T-helper 1 cell treated with Interleukin-12 subunit alpha and Interleukin-12 subunit beta and Interleukin-4 antibody, amounts not matched to agents 30 ng/mL and 1 ng/mL, for 36 hours (primary cell): ENCODE results near the gene ADD2. TPM values are rescaled to one million over a fixed set of nuclear protein-coding genes. Genes with fewer than 3 reads are reported as not detected.

ENCODE experiments used
- intact Hi-C: fragments of 100-400 bp; cut with micrococcal nuclease; formaldehyde crosslinking; loops from one replicate; pipeline ENCODE4 v1.15.1; 2024
- total RNA-seq: library from RNA; stranded (reverse); gene quantifications from 2 replicates; pipeline ENCODE4 v1.2.3, GENCODE V29; 2022

The ADD2 gene
- total RNA-seq, 1 donor from 2014 or later: 15.0 TPM

- intact Hi-C loops: no loop called here
Observed at GRCh38 chr2:70705160-70705850, 62.7 kb downstream of the ADD2 start.

- intact Hi-C loops: no loop called here
Observed at GRCh38 chr2:70703900-70704549, 64.0 kb downstream of the ADD2 start.

DNA sequence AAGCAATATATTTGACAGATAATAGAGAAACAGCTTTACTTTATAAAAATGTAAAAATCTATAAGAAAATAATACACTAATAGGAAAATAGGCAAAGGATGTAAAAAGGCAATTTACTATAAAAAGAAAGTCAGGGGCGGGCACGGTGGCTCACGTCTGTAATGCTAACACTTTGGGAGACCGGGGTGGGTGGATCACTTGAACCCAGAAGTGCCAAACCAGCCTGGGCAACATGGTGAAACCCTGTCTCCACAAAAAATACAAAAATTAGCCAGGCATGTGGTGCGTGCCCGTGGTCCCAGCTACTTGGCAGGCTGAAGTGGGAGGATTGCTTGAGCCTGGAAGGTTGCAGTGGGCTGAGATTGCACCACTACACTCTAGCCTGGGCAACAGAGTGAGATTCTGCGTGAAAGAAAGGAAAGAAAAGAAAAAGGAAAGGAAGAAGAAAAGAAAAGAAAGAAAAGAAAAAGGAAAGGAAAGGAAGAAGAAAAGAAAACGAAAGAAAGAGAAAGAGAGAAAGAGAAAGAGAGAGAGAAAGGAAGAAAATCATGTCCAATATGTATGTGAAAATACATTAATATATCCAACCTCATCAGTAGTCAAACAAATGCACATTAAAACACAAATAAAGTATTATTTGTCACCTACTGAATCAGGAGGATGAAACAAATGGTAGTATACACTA lies 65.1 kb downstream of the ADD2 start:
- intact Hi-C loops: no loop called here

- intact Hi-C loops: no loop called here
Observed at GRCh38 chr2:70698847-70699246, 69.2 kb downstream of the ADD2 start.

GRCh38 chr2:70697603-70698383 lies 70.2 kb downstream of the ADD2 start:
- intact Hi-C loops: no loop called here

DNA sequence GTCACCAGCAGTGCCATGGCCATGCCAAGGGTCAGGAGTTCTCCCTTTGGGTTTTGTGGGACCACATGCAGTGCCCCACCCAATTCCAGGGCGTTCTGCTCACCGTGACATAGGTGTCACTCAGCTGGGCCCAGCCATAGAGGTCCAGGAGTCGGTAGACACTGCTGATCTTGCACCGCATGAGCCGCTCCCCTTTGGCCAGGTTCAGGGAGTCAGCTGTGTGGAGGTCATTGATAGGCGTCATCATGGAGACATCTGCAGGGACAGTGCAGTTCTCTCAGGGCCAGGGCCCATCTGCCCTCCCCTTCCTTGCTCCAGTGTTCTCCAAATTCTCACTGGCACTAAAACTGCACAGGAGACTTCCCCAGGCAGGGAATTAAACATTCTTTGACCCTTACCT lies 71.9 kb downstream of the ADD2 start:
- intact Hi-C loops: no loop called here

DNA sequence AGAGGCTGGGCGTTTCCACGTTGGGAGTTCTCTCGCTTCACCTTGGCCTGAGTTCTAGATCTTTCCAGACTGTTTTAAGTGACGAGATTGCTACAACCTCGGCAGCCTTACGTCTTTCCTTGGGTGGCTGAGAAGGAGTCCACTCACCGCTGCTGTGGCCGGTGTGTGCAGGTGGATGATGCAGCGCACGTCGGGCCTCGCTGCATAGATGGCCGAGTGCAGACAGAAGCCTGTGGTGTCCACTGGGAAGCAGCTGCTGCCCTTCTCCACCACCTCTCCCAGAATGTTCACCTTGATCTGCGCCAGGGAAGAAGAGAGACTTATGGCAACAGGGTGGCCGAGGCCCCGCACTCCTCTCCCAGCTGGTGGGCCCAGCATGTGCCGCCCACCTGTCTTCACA lies 75.7 kb downstream of the ADD2 start:
- intact Hi-C loops: no loop called here

DNA sequence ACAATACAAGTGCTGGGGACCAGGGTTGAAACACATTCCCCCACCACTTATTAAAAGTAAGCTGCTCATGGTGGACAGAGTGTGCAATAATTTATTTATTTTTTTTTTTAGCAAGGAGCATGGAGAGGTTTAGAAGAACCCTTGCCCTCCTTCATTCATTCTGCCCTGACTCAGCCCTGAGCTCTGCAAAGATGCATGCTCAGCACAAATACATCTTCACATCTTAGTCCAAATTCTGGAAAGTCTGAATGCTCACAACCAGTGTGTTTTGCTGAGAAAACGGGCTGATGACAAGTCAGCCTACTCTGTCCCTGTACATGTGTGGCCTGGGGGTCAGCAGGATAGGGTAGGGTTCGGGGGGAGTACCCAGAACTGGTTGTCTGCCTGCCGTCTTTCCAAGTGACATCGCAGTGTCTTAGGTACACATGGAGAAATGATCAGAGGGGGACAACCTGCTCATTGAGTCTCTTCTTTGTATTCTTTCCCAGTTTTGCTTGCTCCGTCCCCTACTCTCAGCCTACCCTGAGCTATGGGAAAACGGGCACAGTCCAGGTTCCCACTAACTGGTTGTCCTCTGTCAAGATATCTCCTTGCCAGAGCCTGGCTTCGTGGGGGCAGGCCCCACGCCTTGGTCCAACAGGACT lies 76.4 kb downstream of the ADD2 start:
- intact Hi-C loops: no loop called here

DNA sequence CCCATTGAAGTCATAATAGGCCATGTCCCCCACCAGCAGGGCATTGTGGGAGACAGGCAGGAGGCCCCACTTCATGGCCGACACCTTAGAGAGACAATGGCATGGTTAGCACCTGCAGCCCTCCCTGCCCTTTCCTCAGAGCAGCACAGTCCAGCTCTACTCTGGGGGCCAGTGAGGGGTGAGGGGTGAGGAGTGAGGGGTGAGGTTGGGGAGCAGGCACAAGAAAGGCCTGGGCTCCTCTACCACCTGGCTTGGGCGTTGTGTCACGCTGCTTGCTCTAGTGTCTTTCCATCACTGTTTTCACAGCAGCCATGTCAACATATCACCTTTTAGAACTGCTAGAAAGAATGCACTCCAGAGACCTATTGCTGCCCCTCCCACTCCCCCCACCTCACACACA lies 77.2 kb downstream of the ADD2 start:
- intact Hi-C loops: no loop called here

GRCh38 chr2:70688427-70688826 lies 79.6 kb downstream of the ADD2 start:
- intact Hi-C loops: no loop called here

- intact Hi-C loops: no loop called here
Observed at GRCh38 chr2:70687461-70687795, 80.6 kb downstream of the ADD2 start.

- intact Hi-C loops: no loop called here
Observed at GRCh38 chr2:70686577-70687460, 81.2 kb downstream of the ADD2 start.

- intact Hi-C loops: no loop called here
Observed at GRCh38 chr2:70685771-70686171, 82.2 kb downstream of the ADD2 start.

GRCh38 chr2:70684846-70685622 lies 83.0 kb downstream of the ADD2 start:
- intact Hi-C loops: no loop called here

- intact Hi-C loops: no loop called here
Observed at GRCh38 chr2:70683455-70683854, 84.5 kb downstream of the ADD2 start.

GRCh38 chr2:70680735-70681134 lies 87.3 kb downstream of the ADD2 start:
- intact Hi-C loops: no loop called here

- intact Hi-C loops: no loop called here
Observed at GRCh38 chr2:70679259-70679658, 88.7 kb downstream of the ADD2 start.

GRCh38 chr2:70678576-70679143 lies 89.3 kb downstream of the ADD2 start:
- intact Hi-C loops: no loop called here

- intact Hi-C loops: no loop called here
Observed at GRCh38 chr2:70676301-70677035, 91.5 kb downstream of the ADD2 start.
